HG03175 (cell line): ENCODE data around the gene SFXN1.
"Not testable (repeated sequence)": the region's sequence is repeated elsewhere in the genome, so short reads cannot be mapped to it uniquely, and the experiment has no call there.

Source experiments
- ATAC-seq: cut with Tn5 transposase; IDR thresholded peaks from one replicate; pipeline ENCODE4 v1.9.1; 2021; ENCODE audit warnings: mild to moderate bottlenecking, moderate library complexity; ENCODE audit not compliant: unreplicated experiment

The SFXN1 gene

GRCh38 chr5:175493260-175493659 lies 14.9 kb downstream of the SFXN1 start:
- no peak for ATAC-seq

- no peak for ATAC-seq
These were observed 15.4 kb downstream of the SFXN1 start for GRCh38 chr5:175493726-175494125.

GRCh38 chr5:175494264-175495183 lies 16.2 kb downstream of the SFXN1 start:
- no peak for ATAC-seq

- ATAC-seq: no peak
These were observed 23.4 kb downstream of the SFXN1 start for GRCh38 chr5:175501759-175502158.

GRCh38 chr5:175507671-175508070 lies 29.3 kb downstream of the SFXN1 start:
- ATAC-seq: not testable (repeated sequence)

- no peak for ATAC-seq
These were observed 30.5 kb downstream of the SFXN1 start for GRCh38 chr5:175508896-175509295.

GRCh38 chr5:175513297-175513696 lies 34.9 kb downstream of the SFXN1 start:
- ATAC-seq: no peak

GRCh38 chr5:175513726-175514125 lies 35.4 kb downstream of the SFXN1 start:
- no peak for ATAC-seq

GRCh38 chr5:175516933-175517823 lies 38.8 kb downstream of the SFXN1 start:
- ATAC-seq: no peak

- no peak for ATAC-seq
These were observed 39.6 kb downstream of the SFXN1 start for GRCh38 chr5:175517824-175518450.

GRCh38 chr5:175519006-175519405 lies 40.6 kb downstream of the SFXN1 start:
- ATAC-seq: no peak

- no peak for ATAC-seq
These were observed 42.0 kb downstream of the SFXN1 start for GRCh38 chr5:175520321-175520720.

GRCh38 chr5:175520873-175521272 lies 42.5 kb downstream of the SFXN1 start:
- ATAC-seq: no peak

- ATAC-seq: no peak
These were observed 43.0 kb downstream of the SFXN1 start for GRCh38 chr5:175521313-175521833.

GRCh38 chr5:175523292-175523691 lies 44.9 kb downstream of the SFXN1 start:
- ATAC-seq: no peak

- no peak for ATAC-seq
These were observed 45.9 kb downstream of the SFXN1 start for GRCh38 chr5:175524211-175524610.

GRCh38 chr5:175526691-175527090 lies 48.3 kb downstream of the SFXN1 start:
- ATAC-seq: no peak

GRCh38 chr5:175531361-175531760 lies 53.0 kb downstream of the SFXN1 start:
- ATAC-seq: no peak

GRCh38 chr5:175534070-175534932 lies 55.9 kb downstream of the SFXN1 start:
- peak; percentile 94 for ATAC-seq

- not testable (repeated sequence) for ATAC-seq
These were observed 57.0 kb downstream of the SFXN1 start for GRCh38 chr5:175535331-175535730.
